Stimulated activated CD8-positive, alpha-beta memory T cell treated with anti-CD3 and anti-CD28 coated beads, Interleukin-15, amount 100 ng/mL, for 4 hours (primary cell): ENCODE measurements around the gene CCDC127.
"Not testable (repeated sequence)": the region's sequence is repeated elsewhere in the genome, so short reads cannot be mapped to it uniquely, and the experiment has no call there.

ENCODE experiments used
- DNase-seq, 2 donors: peaks; one replicate each; pipeline ENCODE4 v3.0.0-alpha.2; 2020; ENCODE audit warnings: low read depth in 2 of 2

The CCDC127 gene

GRCh38 chr5:234450-234849, 16.5 kb upstream of the CCDC127 start:
- no peak for DNase-seq

GRCh38 chr5:233426-233825, 15.5 kb upstream of the CCDC127 start:
- not testable (repeated sequence) for DNase-seq

GRCh38 chr5:231661-232060, 13.7 kb upstream of the CCDC127 start:
- no peak for DNase-seq

GRCh38 chr5:230711-231110, 12.8 kb upstream of the CCDC127 start:
- DNase-seq: no peak

- no peak for DNase-seq
Observed at GRCh38 chr5:228886-229285, 10.9 kb upstream of the CCDC127 start.

GRCh38 chr5:227375-227774, 9.4 kb upstream of the CCDC127 start:
- not testable (repeated sequence) for DNase-seq

- DNase-seq: no peak
Observed at GRCh38 chr5:225334-225733, 7.4 kb upstream of the CCDC127 start.

GRCh38 chr5:223791-224190, 5.8 kb upstream of the CCDC127 start:
- DNase-seq: no peak

GRCh38 chr5:222951-223715, 5.2 kb upstream of the CCDC127 start:
- not testable (repeated sequence) for DNase-seq

- no peak for DNase-seq
Observed at GRCh38 chr5:219991-220390, 2.0 kb upstream of the CCDC127 start.

- DNase-seq: no peak
Observed at GRCh38 chr5:219460-219863, 1.5 kb upstream of the CCDC127 start.

GRCh38 chr5:218457-219291, 721 bp upstream of the CCDC127 start:
- DNase-seq: peak in 1 of 2 donors; percentile 4

GRCh38 chr5:216076-216475, 1.9 kb downstream of the CCDC127 start:
- not testable (repeated sequence) for DNase-seq

- DNase-seq: not testable (repeated sequence)
Observed at GRCh38 chr5:215256-215655, 2.7 kb downstream of the CCDC127 start.

GRCh38 chr5:213803-214395, 4.1 kb downstream of the CCDC127 start:
- no peak for DNase-seq

GRCh38 chr5:208449-209114, 9.4 kb downstream of the CCDC127 start:
- DNase-seq: no peak

- DNase-seq: no peak
Observed at GRCh38 chr5:207599-207998, 10.4 kb downstream of the CCDC127 start.

GRCh38 chr5:206927-207536, 10.9 kb downstream of the CCDC127 start:
- no peak for DNase-seq

GRCh38 chr5:206406-206805, 11.5 kb downstream of the CCDC127 start:
- DNase-seq: no peak

- no peak for DNase-seq
Observed at GRCh38 chr5:204966-205670, 12.8 kb downstream of the CCDC127 start.

- DNase-seq: no peak
Observed at GRCh38 chr5:204462-204861, 13.5 kb downstream of the CCDC127 start.
